SU-DHL-6 (cell line): Measurements from ENCODE around the gene FAT3.

Experiments used
- H2AFZ ChIP-seq: fragments of 200-600 bp; sonication (generic); 2 replicates; pipeline ENCODE4 v1.6.1; 2014; ENCODE audit warnings: low read depth, mild to moderate bottlenecking, moderate library complexity, mixed read lengths, antibody characterized with exemption, low read length; ENCODE audit not compliant: severe bottlenecking
- H3F3A ChIP-seq: fragments of 200-600 bp; shearing (Covaris generic); 2 replicates; pipeline ENCODE4 v1.6.0; 2016; ENCODE audit warnings: antibody characterized with exemption, mild to moderate bottlenecking; ENCODE audit not compliant: insufficient read depth
- H3K27ac ChIP-seq: fragments of 200-600 bp; sonication (generic); 2 replicates; pipeline ENCODE4 v1.5.1; 2016; ENCODE audit warnings: low read depth, mild to moderate bottlenecking, low read length, moderate library complexity, mixed read lengths
- H3K27me3 ChIP-seq: fragments of 200-600 bp; sonication (generic), shearing (Covaris generic); 2 replicates; pipeline ENCODE4 v1.6.0; 2014; ENCODE audit warnings: mild to moderate bottlenecking, low read length
- H3K36me3 ChIP-seq: fragments of 200-600 bp; sonication (generic); 2 replicates; pipeline ENCODE4 v1.6.1; 2014; ENCODE audit warnings: mild to moderate bottlenecking, low read length, mixed read lengths
- H3K4me2 ChIP-seq: fragments of 300-600, 200-600 bp; shearing (Covaris generic), sonication (generic); 2 replicates; pipeline ENCODE4 v1.6.0; 2014; ENCODE audit warnings: low read length, low read depth, mild to moderate bottlenecking; ENCODE audit not compliant: poor library complexity, severe bottlenecking
- H3K4me3 ChIP-seq: fragments of 200-600 bp; sonication (generic); 2 replicates; pipeline ENCODE4 v1.5.1; 2014; ENCODE audit warnings: antibody characterized with exemption, low read length, mild to moderate bottlenecking, mixed read lengths; ENCODE audit not compliant: insufficient read depth, poor library complexity, severe bottlenecking
- H3K79me2 ChIP-seq: fragments of 200-600 bp; sonication (generic); 2 replicates; pipeline ENCODE4 v1.6.1; 2014; ENCODE audit warnings: mild to moderate bottlenecking, low read length, moderate library complexity; ENCODE audit not compliant: insufficient read depth
- H3K9ac ChIP-seq: fragments of 200-600 bp; sonication (generic); 2 replicates; pipeline ENCODE4 v1.7.0; 2014; ENCODE audit warnings: mild to moderate bottlenecking, low read length
- H3K9me2 ChIP-seq: fragments of 200-600 bp; sonication (generic); replicated peaks from 2 replicates; pipeline ENCODE4 v1.6.1; 2014; ENCODE audit warnings: low read length; ENCODE audit not compliant: insufficient read depth
- H3K9me3 ChIP-seq: fragments of 200-600 bp; sonication (generic); 2 replicates; pipeline ENCODE4 v1.6.1; 2014; ENCODE audit warnings: low read length, mixed read lengths; ENCODE audit not compliant: insufficient read depth
- H4K20me1 ChIP-seq: fragments of 200-600 bp; sonication (generic); 2 replicates; pipeline ENCODE4 v1.6.1; 2014; ENCODE audit warnings: low read depth, mild to moderate bottlenecking, antibody characterized with exemption, low read length, moderate library complexity, mixed read lengths
- EZH2phosphoT487 ChIP-seq: fragments of 200-600 bp; sonication (generic), shearing (Covaris generic); conservative IDR thresholded peaks from 2 replicates; pipeline ENCODE4 v1.6.1; 2018; ENCODE audit warnings: mild to moderate bottlenecking, antibody characterized with exemption, low read length, moderate library complexity, mixed read lengths
- TF ChIP-seq, protein P1 (sequence below): fragments of 200-600 bp; sonication (generic); IDR thresholded peaks from one replicate; pipeline ENCODE4 v1.5.1; 2017; ENCODE audit warnings: antibody characterized with exemption, mild to moderate bottlenecking, low read length, moderate library complexity; ENCODE audit not compliant: insufficient read depth, poor library complexity, severe bottlenecking

The FAT3 gene

DNA sequence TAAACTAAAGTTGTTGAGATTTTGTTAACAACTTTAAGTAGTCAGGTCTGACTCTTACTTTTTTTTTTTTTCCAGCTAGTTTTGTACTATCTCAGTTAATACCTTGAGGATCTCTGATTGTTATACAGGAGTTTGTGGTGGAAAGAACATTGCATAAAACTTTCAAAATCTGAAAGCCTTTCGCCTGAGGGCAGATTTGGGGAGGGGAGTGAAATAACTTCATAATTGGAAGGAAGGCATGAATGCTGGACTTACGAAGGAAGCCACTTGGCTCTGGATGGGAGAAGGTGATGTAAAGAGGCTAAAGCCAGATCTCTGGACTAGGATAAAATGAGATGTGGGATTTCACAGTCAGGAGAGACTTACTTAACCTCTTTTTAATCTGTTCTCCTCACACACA, 18.2 kb upstream of the FAT3 start:
- Histone ChIP-seq H3K36me3 (no peaks in the 10 kb centered on the region), H3K9me2 (no peaks in the 10 kb centered on the region), H3K79me2 (no peaks in the 10 kb centered on the region), H3K9me3 (no peaks in the 10 kb centered on the region), H3K27me3 (no peaks in the 10 kb centered on the region), H3K4me3 (no peak overlapping the region), H3K4me2 (no peak overlapping the region), H3F3A (no peaks in the 10 kb centered on the region), H4K20me1 (no peaks in the 10 kb centered on the region), H3K27ac (no peak overlapping the region), H3K9ac (no peak overlapping the region), H2AFZ (no peak overlapping the region)
- TF ChIP-seq, protein P1, sequence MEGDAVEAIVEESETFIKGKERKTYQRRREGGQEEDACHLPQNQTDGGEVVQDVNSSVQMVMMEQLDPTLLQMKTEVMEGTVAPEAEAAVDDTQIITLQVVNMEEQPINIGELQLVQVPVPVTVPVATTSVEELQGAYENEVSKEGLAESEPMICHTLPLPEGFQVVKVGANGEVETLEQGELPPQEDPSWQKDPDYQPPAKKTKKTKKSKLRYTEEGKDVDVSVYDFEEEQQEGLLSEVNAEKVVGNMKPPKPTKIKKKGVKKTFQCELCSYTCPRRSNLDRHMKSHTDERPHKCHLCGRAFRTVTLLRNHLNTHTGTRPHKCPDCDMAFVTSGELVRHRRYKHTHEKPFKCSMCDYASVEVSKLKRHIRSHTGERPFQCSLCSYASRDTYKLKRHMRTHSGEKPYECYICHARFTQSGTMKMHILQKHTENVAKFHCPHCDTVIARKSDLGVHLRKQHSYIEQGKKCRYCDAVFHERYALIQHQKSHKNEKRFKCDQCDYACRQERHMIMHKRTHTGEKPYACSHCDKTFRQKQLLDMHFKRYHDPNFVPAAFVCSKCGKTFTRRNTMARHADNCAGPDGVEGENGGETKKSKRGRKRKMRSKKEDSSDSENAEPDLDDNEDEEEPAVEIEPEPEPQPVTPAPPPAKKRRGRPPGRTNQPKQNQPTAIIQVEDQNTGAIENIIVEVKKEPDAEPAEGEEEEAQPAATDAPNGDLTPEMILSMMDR: no peak
- no peak for TF ChIP-seq EZH2phosphoT487

GRCh38 chr11:92211576-92212167, 12.9 kb upstream of the FAT3 start:
- H3K4me2 ChIP-seq: no peak overlapping the region
- no peaks in the 10 kb centered on the region for H3K27me3 ChIP-seq
- H3F3A ChIP-seq: no peaks in the 10 kb centered on the region
- no peak overlapping the region for H3K27ac ChIP-seq
- H3K79me2 ChIP-seq: no peaks in the 10 kb centered on the region
- H3K36me3 ChIP-seq: no peaks in the 10 kb centered on the region
- no peak overlapping the region for H3K9ac ChIP-seq
- H3K9me2 ChIP-seq: no peaks in the 10 kb centered on the region
- H2AFZ ChIP-seq: no peak overlapping the region
- no peaks in the 10 kb centered on the region for H3K9me3 ChIP-seq
- TF ChIP-seq, protein P1: no peak
- TF ChIP-seq EZH2phosphoT487: no peak
- H4K20me1 ChIP-seq: no peaks in the 10 kb centered on the region
- no peak overlapping the region for H3K4me3 ChIP-seq

GRCh38 chr11:92212530-92212929, 12.1 kb upstream of the FAT3 start:
- Histone ChIP-seq H4K20me1 (no peaks in the 10 kb centered on the region), H3K4me2 (no peak overlapping the region), H3K27me3 (no peaks in the 10 kb centered on the region), H3K4me3 (no peak overlapping the region), H3K9me3 (no peaks in the 10 kb centered on the region), H3K9ac (no peak overlapping the region), H3K27ac (no peak overlapping the region), H3F3A (no peaks in the 10 kb centered on the region), H3K79me2 (no peaks in the 10 kb centered on the region), H3K36me3 (no peaks in the 10 kb centered on the region), H2AFZ (no peak overlapping the region), H3K9me2 (no peaks in the 10 kb centered on the region)
- no peak for TF ChIP-seq EZH2phosphoT487
- TF ChIP-seq, protein P1: no peak
